Transverse colon (tissue), 4 donors: ENCODE data around the gene CD52. TPM values are rescaled to one million over a fixed set of nuclear protein-coding genes. Genes with fewer than 3 reads are reported as not detected.
A peak's percentile ranks its signal among the peaks of the same experiment; 100 is the strongest.

Experiments used
- DNase-seq: peaks from one replicate; pipeline ENCODE4 v3.0.0-alpha.2; 2019
- H3K27ac ChIP-seq, 4 donors: fragments of 200-600 bp; sonication (generic); 2 replicates each; pipeline ENCODE4 v1.5.1; 2016 to 2018; ENCODE audit warnings: inconsistent platforms in 4 of 4
- H3K27me3 ChIP-seq: fragments of 200-600 bp; sonication (generic); 2 replicates; pipeline ENCODE4 v1.5.1; 2017; ENCODE audit warnings: inconsistent platforms
- H3K36me3 ChIP-seq, 4 donors: fragments of 200-600 bp; sonication (generic); 2 replicates each; pipeline ENCODE4 v1.5.1; 2017 to 2019; ENCODE audit warnings: inconsistent platforms in 4 of 4
- H3K4me1 ChIP-seq, 4 donors: fragments of 200-600 bp; sonication (generic); 2 replicates each; pipeline ENCODE4 v1.5.1; 2017 to 2020; ENCODE audit warnings: inconsistent platforms in 4 of 4
- H3K4me3 ChIP-seq, 4 donors: fragments of 200-600 bp; sonication (generic); 1 replicate in 1 of 4; 2 replicates in 3 of 4; pipeline versions ENCODE4 v1.5.1 to v1.6.1; 2017 to 2019; ENCODE audit warnings: inconsistent platforms in 4 of 4
- H3K9me3 ChIP-seq, 2 donors: fragments of 200-600 bp; sonication (generic); 2 replicates each; pipeline ENCODE4 v1.5.1; 2017 to 2019; ENCODE audit warnings: inconsistent platforms in 2 of 2
- CTCF ChIP-seq, 5 experiments: fragments of 200-600 bp in 3 of 5; fragments of 450-650 bp in 2 of 5; sonication (generic) in 3 of 5; IDR thresholded peaks; 1 replicate in 2 of 5; 2 replicates in 3 of 5; pipeline ENCODE4 v1.5.1; 2016 to 2017; ENCODE audit warnings: antibody characterized with exemption in 5 of 5, inconsistent platforms in 3 of 5, mild to moderate bottlenecking in 2 of 5, moderate library complexity in 1 of 5
- EP300 ChIP-seq: sonication (generic); formaldehyde crosslinking; IDR thresholded peaks from one replicate; pipeline ENCODE4 v1.6.1; 2017; ENCODE audit warnings: antibody characterized with exemption, low read depth
- POLR2A ChIP-seq: fragments of 450-650 bp; IDR thresholded peaks from one replicate; pipeline ENCODE4 v1.6.1; 2016; ENCODE audit warnings: antibody characterized with exemption, mild to moderate bottlenecking, moderate library complexity
- POLR2AphosphoS5 ChIP-seq, 3 donors: sonication (generic); formaldehyde crosslinking; IDR thresholded peaks; one replicate each; pipeline ENCODE4 v1.6.1; 2016; ENCODE audit warnings: antibody characterized with exemption in 3 of 3
- WGBS, 2 donors: methylation state at CpG; one replicate each; pipeline ENCODE4 v1.1.5; 2018; ENCODE audit warnings: low coverage in 1 of 2; 5-methylcytosine and 5-hydroxymethylcytosine counted together
- in situ Hi-C, 4 donors: fragments of 200-750 bp; cut with MboI; loops; one replicate each; pipeline versions ENCODE4 v1.15.0 to v1.15.1; 2017; ENCODE audit warnings: low sequenced_read_pairs in 3 of 4, low pct_ligation_motif_present in 1 of 4, low pct_unique_long_range_greater_than_20kb in 1 of 4
- intact Hi-C: fragments of 100-400 bp; cut with DNase I; formaldehyde crosslinking; loops from one replicate; pipeline ENCODE4 v1.15.1; 2023; ENCODE audit warnings: low total_unique reads
- total RNA-seq, 4 donors: library from RNA; depleted of rRNA; stranded (reverse); fragments of >200 nt; gene quantifications; one replicate each; pipeline ENCODE4 v1.1.0, GENCODE V29; 2016

The CD52 gene
- total RNA-seq, 4 donors from 2014 or later, result 5.3 to 56.1 (median 21.1) TPM; not detected in 1

- no peak for DNase-seq
- Histone ChIP-seq H3K27me3 (peaks cover 48% of the 10 kb centered on the region), H3K4me1 (peaks cover 11 to 38% (median 26%) of the 10 kb centered on the region in 4 donors), H3K27ac (no peak overlapping the region), H3K4me3 (no peak overlapping the region), H3K36me3 (no peaks in the 10 kb centered on the region), H3K9me3 (no peaks in the 10 kb centered on the region)
- WGBS, 2 donors, result 92% methylated on average over 12 of the region's 12 CpGs; no CpG with 5 or more reads in 1 of the 2 donors
- no peak for TF ChIP-seq POLR2AphosphoS5 (IDR thresholded peaks at IDR 0.05)
- no peak for TF ChIP-seq CTCF (IDR thresholded peaks at IDR 0.05)
- no peak for TF ChIP-seq POLR2A
- no peak for TF ChIP-seq EP300
- in situ Hi-C loops, result no loop called here
- intact Hi-C loops, result no loop called here
These were observed 43.9 kb downstream of the CD52 start for GRCh38 chr1:26361605-26362122.

GRCh38 chr1:26362331-26362730 lies 44.6 kb downstream of the CD52 start:
- intact Hi-C loops, result no loop called here
- Histone ChIP-seq H3K4me3 (no peak overlapping the region), H3K27ac (no peak overlapping the region), H3K27me3 (peaks cover 48% of the 10 kb centered on the region), H3K36me3 (no peaks in the 10 kb centered on the region), H3K9me3 (no peaks in the 10 kb centered on the region), H3K4me1 (peaks cover 11 to 32% (median 22%) of the 10 kb centered on the region in 4 donors)
- TF ChIP-seq EP300 (no peak), POLR2AphosphoS5 (IDR thresholded peaks at IDR 0.05) (no peak)
- no peak for DNase-seq
- 94% methylated on average over 3 of the region's 3 CpGs; no CpG with 5 or more reads in 1 of the 2 donors for WGBS, 2 donors
- in situ Hi-C loops, result no loop called here

GRCh38 chr1:26363549-26364448 lies 46.0 kb downstream of the CD52 start:
- intact Hi-C loops, result no loop called here
- H3K4me1 ChIP-seq, result peaks cover 11 to 18% (median 15%) of the 10 kb centered on the region in 4 donors
- in situ Hi-C loops, result no loop called here
- WGBS, 2 donors, result 29 to 43% methylated on average over 9 to 26 of the region's 26 CpGs
- H3K4me3 ChIP-seq, result no peak overlapping the region
- no peak overlapping the region for H3K27ac ChIP-seq
- H3K9me3 ChIP-seq, result no peaks in the 10 kb centered on the region
- DNase-seq, result peak; percentile 85
- peaks cover 48% of the 10 kb centered on the region for H3K27me3 ChIP-seq
- H3K36me3 ChIP-seq, result no peaks in the 10 kb centered on the region
- no peak for TF ChIP-seq POLR2A
- TF ChIP-seq CTCF (IDR thresholded peaks at IDR 0.05), result peak; percentile 80 to 93 (median 91)

DNA sequence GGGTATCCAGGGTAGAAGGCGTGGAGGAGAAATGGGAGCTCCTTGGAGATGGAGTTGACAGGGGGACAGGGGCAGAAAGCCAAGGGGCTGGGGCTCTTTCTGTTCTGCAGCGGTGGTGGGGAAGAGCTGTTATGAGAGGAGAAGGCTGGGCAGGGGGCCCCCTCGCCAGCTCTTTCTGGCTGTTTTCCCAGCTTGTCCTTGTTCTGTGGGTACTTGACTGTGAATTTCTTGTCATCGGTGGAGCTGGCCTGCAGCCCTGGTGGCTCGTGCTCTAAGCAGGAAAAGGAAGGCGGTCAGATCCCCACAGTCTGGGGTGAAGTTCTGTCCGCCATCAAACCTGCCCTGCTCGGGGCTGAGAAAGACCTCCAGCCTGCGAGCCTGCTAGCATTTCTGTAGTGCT lies 47.2 kb downstream of the CD52 start:
- Histone ChIP-seq H3K27ac (no peak overlapping the region), H3K27me3 (peaks cover 46% of the 10 kb centered on the region), H3K4me1 (peaks cover 8 to 10% (median 10%) of the 10 kb centered on the region in 4 donors), H3K9me3 (no peaks in the 10 kb centered on the region), H3K4me3 (no peak overlapping the region), H3K36me3 (no peaks in the 10 kb centered on the region)
- intact Hi-C loops, result no loop called here
- no peak for DNase-seq
- TF ChIP-seq POLR2AphosphoS5 (IDR thresholded peaks at IDR 0.05), result no peak
- TF ChIP-seq POLR2A, result no peak
- no peak for TF ChIP-seq EP300
- TF ChIP-seq CTCF (IDR thresholded peaks at IDR 0.05), result no peak
- in situ Hi-C loops, result no loop called here
- 62% methylated on average over 9 of the region's 9 CpGs; no CpG with 5 or more reads in 1 of the 2 donors for WGBS, 2 donors
